ENCODE data around the gene ALDH1L1. TPM values are rescaled to one million over a fixed set of nuclear protein-coding genes. Genes with fewer than 3 reads are reported as not detected.

The ALDH1L1 gene
- total and polyA plus RNA-seq, 9 of the 15 experiments (the other 6 are each of a cell fraction or from before 2014, with no cell fraction given): 0.06 to 1.9 (median 0.57) TPM; not detected in 1

- TF ChIP-seq ZNF57 (CRISPR knock-in tag; IDR thresholded peaks at IDR 0.05): no peak
- TF ChIP-seq, protein P1, sequence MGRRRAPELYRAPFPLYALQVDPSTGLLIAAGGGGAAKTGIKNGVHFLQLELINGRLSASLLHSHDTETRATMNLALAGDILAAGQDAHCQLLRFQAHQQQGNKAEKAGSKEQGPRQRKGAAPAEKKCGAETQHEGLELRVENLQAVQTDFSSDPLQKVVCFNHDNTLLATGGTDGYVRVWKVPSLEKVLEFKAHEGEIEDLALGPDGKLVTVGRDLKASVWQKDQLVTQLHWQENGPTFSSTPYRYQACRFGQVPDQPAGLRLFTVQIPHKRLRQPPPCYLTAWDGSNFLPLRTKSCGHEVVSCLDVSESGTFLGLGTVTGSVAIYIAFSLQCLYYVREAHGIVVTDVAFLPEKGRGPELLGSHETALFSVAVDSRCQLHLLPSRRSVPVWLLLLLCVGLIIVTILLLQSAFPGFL (CRISPR knock-in tag; IDR thresholded peaks at IDR 0.05): no peak
- TF ChIP-seq BACH1 (tag; IDR thresholded peaks at IDR 0.05): no peak
- TF ChIP-seq NR2C2 (CRISPR knock-in tag; IDR thresholded peaks at IDR 0.05): no peak
- TF ChIP-seq NR2C2 (tag; IDR thresholded peaks at IDR 0.05): no peak
- TF ChIP-seq, protein P2, sequence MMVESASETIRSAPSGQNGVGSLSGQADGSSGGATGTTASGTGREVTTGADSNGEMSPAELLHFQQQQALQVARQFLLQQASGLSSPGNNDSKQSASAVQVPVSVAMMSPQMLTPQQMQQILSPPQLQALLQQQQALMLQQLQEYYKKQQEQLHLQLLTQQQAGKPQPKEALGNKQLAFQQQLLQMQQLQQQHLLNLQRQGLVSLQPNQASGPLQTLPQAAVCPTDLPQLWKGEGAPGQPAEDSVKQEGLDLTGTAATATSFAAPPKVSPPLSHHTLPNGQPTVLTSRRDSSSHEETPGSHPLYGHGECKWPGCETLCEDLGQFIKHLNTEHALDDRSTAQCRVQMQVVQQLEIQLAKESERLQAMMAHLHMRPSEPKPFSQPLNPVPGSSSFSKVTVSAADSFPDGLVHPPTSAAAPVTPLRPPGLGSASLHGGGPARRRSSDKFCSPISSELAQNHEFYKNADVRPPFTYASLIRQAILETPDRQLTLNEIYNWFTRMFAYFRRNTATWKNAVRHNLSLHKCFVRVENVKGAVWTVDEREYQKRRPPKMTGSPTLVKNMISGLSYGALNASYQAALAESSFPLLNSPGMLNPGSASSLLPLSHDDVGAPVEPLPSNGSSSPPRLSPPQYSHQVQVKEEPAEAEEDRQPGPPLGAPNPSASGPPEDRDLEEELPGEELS (CRISPR knock-in tag; IDR thresholded peaks at IDR 0.05; ENCODE audit: borderline replicate concordance): no peak
- TF ChIP-seq L3MBTL2 (IDR thresholded peaks at IDR 0.05): no peak
- TF ChIP-seq ARID1B (IDR thresholded peaks at IDR 0.05): no peak
- TF ChIP-seq FOXA3 (CRISPR knock-in tag; conservative IDR thresholded peaks at IDR 0.05 in 1 of 2, IDR thresholded peaks at IDR 0.05 in 1 of 2): no peak
- TF ChIP-seq HNRNPH1 (optimal IDR thresholded peaks at IDR 0.05; ENCODE audit: low read depth, low read length): no peak
- Histone ChIP-seq H3K4me2 (ENCODE audit: insufficient read depth, low read length) (no peak overlapping the region), H3K4me3 (no peak overlapping the region), H2AFZ (ENCODE audit: low read depth, low read length) (no peak overlapping the region), H3K9me1 (ENCODE audit: control insufficient read depth, insufficient read depth, low read length) (no peaks in the 10 kb centered on the region), H3K9ac (ENCODE audit: insufficient read depth in 1 of 2, low read depth in 2 of 2, low read length in 2 of 2) (no peak overlapping the region), H4K20me1 (replicated peaks; ENCODE audit: control insufficient read depth, insufficient read depth, low read length) (0 out of 2 replicates have a peak, but pooled peaks cover 3% of the 10 kb centered on the region), H3K79me2 (ENCODE audit: control insufficient read depth, insufficient read depth, low read length) (no peaks in the 10 kb centered on the region), H3K9me3 (replicated peaks; ENCODE audit: control insufficient read depth, insufficient read depth, low read depth, low read length) (no peaks in the 10 kb centered on the region), H3K27ac (ENCODE audit: extremely low read depth, low read depth, low read length) (no peak overlapping the region), H3K27me3 (ENCODE audit: control insufficient read depth in 2 of 2, insufficient read depth in 2 of 2, low read length in 2 of 2) (peaks cover 0 to 37% of the 10 kb centered on the region in 2 experiments; a peak in 2 of 5 replicates), H3K4me1 (replicated peaks in 1 of 2; ENCODE audit: control insufficient read depth in 2 of 2, insufficient read depth in 2 of 2, low read length in 2 of 2) (no peaks in the 10 kb centered on the region), H3K36me3 (ENCODE audit: control insufficient read depth, insufficient read depth, low read length) (no peaks in the 10 kb centered on the region)
- ATAC-seq (no peak), FAIRE-seq (no peak), DNase-seq (ENCODE audit: extremely low read depth in 1 of 4, low spot score in 3 of 4) (no peak)
- intact Hi-C loops (cut with micrococcal nuclease): no loop called here
- 0% methylated on average over 7 of the region's 13 CpGs for WGBS (ENCODE audit: insufficient coverage, low coverage, missing lambda C conversion rate)
- POLR2A ChIA-PET: no interaction called here
- BruUV-seq (replicated peaks): no TSS peak
- in situ Hi-C loops (cut with MboI): loop anchor here (25.0 kb wide), 1 partner anchor 259 kb away; the partner anchor contains the start of gene CFAP100
- CTCF ChIA-PET (ENCODE audit: low intra/inter-chr PET ratio): no interaction called here
Observed at GRCh38 chr3:126128504-126129397, 51.6 kb downstream of the ALDH1L1 start.
